IMR-90 (cell line): ENCODE measurements around the gene TRIM63. TPM values are rescaled to one million over a fixed set of nuclear protein-coding genes. Genes with fewer than 3 reads are reported as not detected.

ENCODE experiments used
- ATAC-seq: fragments of 200-7000 bp; cut with Tn5 transposase; 2 replicates; pipeline ENCODE4 v1.9.1; 2020; ENCODE audit warnings: low read depth, mild to moderate bottlenecking, moderate library complexity
- BruUV-seq: library from RNA; stranded (reverse); fragments of 400-500 nt; replicated peaks from 2 replicates; lab custom pipeline; 2021; lab: Mats Ljungman, UMichigan
- CTCF ChIA-PET: fragments of 300-600 bp; formaldehyde crosslinking; extraction: SDS; loops from one replicate; lab custom pipeline; 2021; ENCODE audit warnings: antibody characterized with exemption; lab: Yijun Ruan, JAX
- POLR2A ChIA-PET: fragments of 300-600 bp; sonication (Branson Sonifier 250); formaldehyde crosslinking; loops from one replicate; lab custom pipeline; 2022; ENCODE audit warnings: antibody characterized with exemption; ENCODE audit not compliant: unreplicated experiment; lab: Charles Lee
- DNase-seq: peaks from one replicate; pipeline ENCODE4 v3.0.0; 2013
- H2AFZ ChIP-seq: replicated peaks from 2 replicates; pipeline ENCODE3; 2013; ENCODE audit warnings: low read length, mild to moderate bottlenecking; ENCODE audit not compliant: poor library complexity
- H2AK5ac ChIP-seq: 2 replicates; pipeline ENCODE4 v1.6.1; 2013; ENCODE audit warnings: low read depth, low read length, inconsistent platforms
- H2AK9ac ChIP-seq: replicated peaks from 2 replicates; pipeline ENCODE3; 2013; ENCODE audit warnings: mild to moderate bottlenecking, low read depth, low read length, moderate library complexity; ENCODE audit not compliant: poor library complexity
- H2BK120ac ChIP-seq: 2 replicates; pipeline ENCODE4 v1.6.1; 2013; ENCODE audit warnings: low read depth, low read length, inconsistent platforms
- H2BK15ac ChIP-seq: 3 replicates; pipeline ENCODE4 v1.6.1; 2013; ENCODE audit warnings: low read depth, low read length, inconsistent platforms
- H2BK20ac ChIP-seq: 2 replicates; pipeline ENCODE4 v1.6.1; 2013; ENCODE audit warnings: low read depth, mild to moderate bottlenecking, inconsistent platforms, low read length, moderate library complexity
- H2BK5ac ChIP-seq: 2 replicates; pipeline ENCODE4 v1.6.1; 2013; ENCODE audit warnings: mild to moderate bottlenecking, low read depth, low read length, inconsistent platforms; ENCODE audit not compliant: poor library complexity, severe bottlenecking
- H3K14ac ChIP-seq: replicated peaks from 2 replicates; pipeline ENCODE4 v1.6.1; 2013; ENCODE audit warnings: low read depth, low read length, inconsistent platforms
- H3K18ac ChIP-seq: 2 replicates; pipeline ENCODE4 v1.6.1; 2013; ENCODE audit warnings: low read depth, low read length, control low read depth
- H3K23ac ChIP-seq: 2 replicates; pipeline ENCODE4 v1.6.1; 2013; ENCODE audit warnings: low read depth, low read length, inconsistent platforms
- H3K27ac ChIP-seq: 2 replicates; pipeline ENCODE4 v1.5.1; 2013; ENCODE audit warnings: mild to moderate bottlenecking, control low read depth, low read length; ENCODE audit not compliant: insufficient read depth
- H3K27me3 ChIP-seq: 2 replicates; pipeline ENCODE4 v1.6.1; 2013; ENCODE audit warnings: low read length; ENCODE audit not compliant: control insufficient read depth, insufficient read depth
- H3K36me3 ChIP-seq: 2 replicates; pipeline ENCODE4 v1.6.1; 2013; ENCODE audit warnings: low read length, mixed read lengths; ENCODE audit not compliant: control insufficient read depth, insufficient read depth
- H3K4ac ChIP-seq: 2 replicates; pipeline ENCODE4 v1.6.1; 2013; ENCODE audit warnings: low read depth, low read length, inconsistent platforms
- H3K4me1 ChIP-seq: 2 replicates; pipeline ENCODE4 v1.6.1; 2013; ENCODE audit warnings: low read length, mixed read lengths; ENCODE audit not compliant: control insufficient read depth, insufficient read depth
- H3K4me2 ChIP-seq: 2 replicates; pipeline ENCODE4 v1.6.1; 2013; ENCODE audit warnings: low read depth, mild to moderate bottlenecking, control low read depth, low read length, moderate library complexity
- H3K4me3 ChIP-seq: 2 replicates; pipeline ENCODE4 v1.5.1; 2013; ENCODE audit warnings: low read depth, mild to moderate bottlenecking, control low read depth, low read length, moderate library complexity; ENCODE audit not compliant: insufficient read depth
- H3K56ac ChIP-seq: 2 replicates; pipeline ENCODE4 v1.6.1; 2013; ENCODE audit warnings: low read length, inconsistent platforms; ENCODE audit not compliant: insufficient read depth; ENCODE audit errors: extremely low read depth
- H3K79me1 ChIP-seq, 2 experiments: 2 replicates each; pipeline ENCODE4 v1.6.1; 2013; ENCODE audit warnings: low read length in 2 of 2, inconsistent platforms in 1 of 2, low read depth in 1 of 2
- H3K9ac ChIP-seq: 2 replicates; pipeline ENCODE4 v1.6.1; 2013; ENCODE audit warnings: low read depth, low read length, control low read depth
- H3K9me1 ChIP-seq: 2 replicates; pipeline ENCODE4 v1.6.1; 2013; ENCODE audit warnings: low read length, inconsistent platforms; ENCODE audit not compliant: insufficient read depth
- H3K9me3 ChIP-seq: 2 replicates; pipeline ENCODE4 v1.6.1; 2013; ENCODE audit warnings: low read length; ENCODE audit not compliant: control insufficient read depth, insufficient read depth
- H4K20me1 ChIP-seq: 2 replicates; pipeline ENCODE4 v1.6.1; 2013; ENCODE audit warnings: low read length, inconsistent platforms; ENCODE audit not compliant: insufficient read depth
- H4K5ac ChIP-seq: 2 replicates; pipeline ENCODE4 v1.6.1; 2013; ENCODE audit warnings: mild to moderate bottlenecking, low read depth, low read length, control low read depth
- H4K8ac ChIP-seq, 2 experiments: 2 replicates each; pipeline ENCODE4 v1.6.1; 2013; ENCODE audit warnings: low read depth in 2 of 2, low read length in 2 of 2, control low read depth in 1 of 2, inconsistent platforms in 1 of 2
- H4K91ac ChIP-seq: 2 replicates; pipeline ENCODE4 v1.6.1; 2013; ENCODE audit warnings: low read depth, low read length, inconsistent platforms; ENCODE audit not compliant: insufficient read depth
- CEBPB ChIP-seq: IDR thresholded peaks from 2 replicates; pipeline ENCODE4 v1.6.1; 2012; ENCODE audit warnings: low read depth, low read length, improper control_type of control experiment
- FOS ChIP-seq: fragments of 150-350 bp; IDR thresholded peaks from 2 replicates; pipeline ENCODE4 v1.6.1; 2016; ENCODE audit warnings: low read depth, low read length
- MAFK ChIP-seq: IDR thresholded peaks from 2 replicates; pipeline ENCODE4 v1.6.1; 2012; ENCODE audit warnings: low read depth, low read length, improper control_type of control experiment
- NFE2L2 ChIP-seq: fragments of 150-350 bp; IDR thresholded peaks from 2 replicates; pipeline ENCODE4 v1.6.1; 2016; ENCODE audit warnings: low read depth, mild to moderate bottlenecking, low read length
- SMC3 ChIP-seq: fragments of 150-350 bp; IDR thresholded peaks from 2 replicates; pipeline ENCODE4 v1.6.1; 2016; ENCODE audit warnings: low read depth, mild to moderate bottlenecking, antibody characterized with exemption, low read length, moderate library complexity
- USF2 ChIP-seq: fragments of 150-350 bp; IDR thresholded peaks from 2 replicates; pipeline ENCODE4 v1.6.1; 2017; ENCODE audit warnings: mild to moderate bottlenecking, antibody characterized with exemption, low read length, low read depth
- WGBS, 2 experiments: methylation state at CpG; one replicate each; pipeline versions ENCODE4 v1.1.5 to v1.1.7; 2013; ENCODE audit warnings: missing lambda C conversion rate in 2 of 2; ENCODE audit not compliant: insufficient read length in 1 of 2; ENCODE audit errors: extremely low coverage in 2 of 2; 5-methylcytosine and 5-hydroxymethylcytosine counted together
- dilution Hi-C: fragments of 300-500 bp; cut with HindIII; formaldehyde crosslinking; loops from one replicate; pipeline ENCODE4 v1.14.3; 2018; ENCODE audit warnings: low sequenced_read_pairs; ENCODE audit not compliant: unreplicated experiment
- in situ Hi-C: fragments of 300-500 bp; cut with MboI; formaldehyde crosslinking; loops from 3 replicates; pipeline ENCODE4 v1.14.3; 2019; ENCODE audit warnings: low sequenced_read_pairs, inconsistent platforms, mixed read lengths
- intact Hi-C: fragments of 100-400 bp; cut with micrococcal nuclease; formaldehyde crosslinking; loops from 2 replicates; pipeline ENCODE4 v1.10.0; 2022
- polyA plus RNA-seq, 3 experiments: library from polyadenylated mRNA; depleted of rRNA; stranded (reverse); fragments of >200 nt; gene quantifications; 2 replicates each; pipeline ENCODE4 v1.2.3, GENCODE V29; 2012; ENCODE audit warnings: low replicate concordance in 1 of 3
- total RNA-seq: library from RNA; depleted of rRNA; stranded (reverse); fragments of >200 nt; gene quantifications from 2 replicates; pipeline ENCODE4 v1.2.3, GENCODE V29; 2012

TRIM63 gene
- total and polyA plus RNA-seq, 2 of the 4 experiments (the other 2 are of a cell fraction) = not detected

GRCh38 chr1:26037904-26038303, 29.5 kb downstream of the TRIM63 start:
- H3K23ac ChIP-seq = no peak overlapping the region
- no peak overlapping the region for H3K14ac ChIP-seq
- H4K8ac ChIP-seq = no peak overlapping the region
- no peak overlapping the region for H3K4me3 ChIP-seq
- no peaks in the 10 kb centered on the region for H3K79me1 ChIP-seq
- no peak overlapping the region for H2AK5ac ChIP-seq
- no peak overlapping the region for H3K18ac ChIP-seq
- H3K9me1 ChIP-seq = 0 out of 2 replicates have a peak, but pooled peaks cover 3% of the 10 kb centered on the region
- no peaks in the 10 kb centered on the region for H3K36me3 ChIP-seq
- no peak overlapping the region for H3K4ac ChIP-seq
- H2AK9ac ChIP-seq = no peak overlapping the region
- H2BK5ac ChIP-seq = no peak overlapping the region
- DNase-seq = no peak
- intact Hi-C loops = loop anchor here (2.0 to 5.0 kb wide), 3 partner anchors 239 to 353 kb away; no protein-coding TSS in a partner anchor
- no peak overlapping the region for H2BK20ac ChIP-seq
- H3K9me3 ChIP-seq = no peaks in the 10 kb centered on the region
- ATAC-seq = no peak
- H4K20me1 ChIP-seq = no peaks in the 10 kb centered on the region
- no peak overlapping the region for H3K9ac ChIP-seq
- no peak overlapping the region for H2AFZ ChIP-seq
- in situ Hi-C loops = no loop called here
- H2BK120ac ChIP-seq = no peak overlapping the region
- dilution Hi-C loops = no loop called here
- H4K91ac ChIP-seq = no peak overlapping the region
- WGBS, 2 experiments = 63% methylated on average over 2 of the region's 6 CpGs; no CpG with 5 or more reads in 1 of the 2 experiments
- TF ChIP-seq SMC3 = no peak
- no peak for TF ChIP-seq CEBPB
- TF ChIP-seq NFE2L2 = no peak
- TF ChIP-seq FOS = no peak
- TF ChIP-seq MAFK = no peak
- no peak for TF ChIP-seq USF2
- H3K4me2 ChIP-seq = no peak overlapping the region
- no TSS peak for BruUV-seq
- H3K27me3 ChIP-seq = peaks cover 31% of the 10 kb centered on the region
- no peak overlapping the region for H2BK15ac ChIP-seq
- ChIA-PET POLR2A (no interaction called here), CTCF (no interaction called here)
- peaks cover 6% of the 10 kb centered on the region for H3K4me1 ChIP-seq
- H4K5ac ChIP-seq = no peak overlapping the region
- H3K56ac ChIP-seq = no peak overlapping the region
- no peak overlapping the region for H3K27ac ChIP-seq
